Neural progenitor cell (in vitro differentiated cells): Measurements from ENCODE around the gene FYB2. TPM values are rescaled to one million over a fixed set of nuclear protein-coding genes. Genes with fewer than 3 reads are reported as not detected.

ENCODE experiments used
- DNase-seq: peaks from one replicate; pipeline ENCODE4 v3.0.0-alpha.2; 2016; ENCODE audit warnings: low spot score
- H2AFZ ChIP-seq: fragments of 200-600 bp; sonication (generic); replicated peaks from 2 replicates; pipeline ENCODE4 v1.6.1; 2016; ENCODE audit warnings: antibody characterized with exemption
- H3F3A ChIP-seq: fragments of 200-600 bp; sonication (generic); 2 replicates; pipeline ENCODE4 v1.6.1; 2016; ENCODE audit warnings: antibody characterized with exemption, low read depth
- H3K27ac ChIP-seq: fragments of 200-600 bp; sonication (generic); 2 replicates; pipeline ENCODE4 v1.5.1; 2016; ENCODE audit warnings: mild to moderate bottlenecking
- H3K27me3 ChIP-seq: fragments of 200-600 bp; sonication (generic); 2 replicates; pipeline ENCODE4 v1.6.1; 2016; ENCODE audit warnings: mild to moderate bottlenecking, moderate library complexity
- H3K36me3 ChIP-seq: fragments of 200-600 bp; sonication (generic); 2 replicates; pipeline ENCODE4 v1.5.1; 2016
- H3K4me1 ChIP-seq: fragments of 200-600 bp; sonication (generic); 2 replicates; pipeline ENCODE4 v1.6.1; 2016; ENCODE audit warnings: mixed run types
- H3K4me2 ChIP-seq: fragments of 200-600 bp; sonication (generic); 2 replicates; pipeline ENCODE4 v1.6.1; 2016
- H3K4me3 ChIP-seq: fragments of 200-600 bp; sonication (generic); 2 replicates; pipeline ENCODE4 v1.5.1; 2016
- H3K79me2 ChIP-seq: fragments of 200-600 bp; sonication (generic); 2 replicates; pipeline ENCODE4 v1.6.1; 2016; ENCODE audit warnings: low read depth
- H3K9ac ChIP-seq: fragments of 200-600 bp; sonication (generic); 2 replicates; pipeline ENCODE4 v1.6.1; 2016
- H3K9me3 ChIP-seq: fragments of 200-600 bp; sonication (generic); 2 replicates; pipeline ENCODE4 v1.5.1; 2016; ENCODE audit warnings: low read depth
- H4K20me1 ChIP-seq: fragments of 200-600 bp; sonication (generic); 2 replicates; pipeline ENCODE4 v1.6.1; 2016; ENCODE audit warnings: low read depth
- H3K27ac Mint-ChIP-seq: 3 replicates; pipeline ENCODE4 v1.8.0; 2021; ENCODE audit warnings: mixed read lengths
- H3K27me3 Mint-ChIP-seq: 2 replicates; pipeline ENCODE4 v1.8.0; 2022; ENCODE audit warnings: low read depth, mild to moderate bottlenecking, inconsistent platforms, moderate library complexity, mixed read lengths; ENCODE audit not compliant: insufficient read depth
- H3K36me3 Mint-ChIP-seq: 3 replicates; pipeline ENCODE4 v1.8.0; 2021; ENCODE audit warnings: mixed read lengths
- H3K4me1 Mint-ChIP-seq: 3 replicates; pipeline ENCODE4 v1.8.0; 2021; ENCODE audit warnings: mixed read lengths
- H3K4me3 Mint-ChIP-seq: 3 replicates; pipeline ENCODE4 v1.8.0; 2021; ENCODE audit warnings: mild to moderate bottlenecking, moderate library complexity, mixed read lengths
- H3K9me3 Mint-ChIP-seq: 3 replicates; pipeline ENCODE4 v1.8.0; 2020; ENCODE audit warnings: mixed read lengths
- EZH2 ChIP-seq: fragments of 200-600 bp; sonication (generic); IDR thresholded peaks from 2 replicates; pipeline ENCODE4 v1.6.1; 2017; ENCODE audit warnings: antibody characterized with exemption, mild to moderate bottlenecking, moderate library complexity
- EZH2phosphoT487 ChIP-seq: fragments of 200-600 bp; sonication (generic); IDR thresholded peaks from 2 replicates; pipeline ENCODE4 v1.6.1; 2017; ENCODE audit warnings: antibody characterized with exemption
- total RNA-seq: library from RNA; depleted of rRNA; stranded (reverse); fragments of >200 nt; gene quantifications from 2 replicates; pipeline ENCODE4 v1.2.3, GENCODE V29; 2015; ENCODE audit warnings: low replicate concordance
- TF ChIP-seq, protein P1 (sequence below): fragments of 200-600 bp; sonication (generic); IDR thresholded peaks from 2 replicates; pipeline ENCODE4 v1.5.1; 2017; ENCODE audit warnings: antibody characterized with exemption, mild to moderate bottlenecking

FYB2 gene
- total RNA-seq, 1 donor from 2014 or later = 8.9 TPM

- no peaks in the 10 kb centered on the region for H3K79me2 ChIP-seq
- H2AFZ ChIP-seq = no peak overlapping the region
- H3K4me1 Mint-ChIP-seq = peaks cover 12% of the 10 kb centered on the region
- no peak overlapping the region for H3K9ac ChIP-seq
- H3K27me3 ChIP-seq = no peaks in the 10 kb centered on the region
- H3K4me3 ChIP-seq = no peak overlapping the region
- no peaks in the 10 kb centered on the region for H3K36me3 Mint-ChIP-seq
- no peaks in the 10 kb centered on the region for H3F3A ChIP-seq
- peaks cover under 1% of the 10 kb centered on the region for H3K27me3 Mint-ChIP-seq
- no peaks in the 10 kb centered on the region for H3K9me3 ChIP-seq
- TF ChIP-seq EZH2phosphoT487 (no peak), EZH2 (no peak)
- TF ChIP-seq, protein P1, sequence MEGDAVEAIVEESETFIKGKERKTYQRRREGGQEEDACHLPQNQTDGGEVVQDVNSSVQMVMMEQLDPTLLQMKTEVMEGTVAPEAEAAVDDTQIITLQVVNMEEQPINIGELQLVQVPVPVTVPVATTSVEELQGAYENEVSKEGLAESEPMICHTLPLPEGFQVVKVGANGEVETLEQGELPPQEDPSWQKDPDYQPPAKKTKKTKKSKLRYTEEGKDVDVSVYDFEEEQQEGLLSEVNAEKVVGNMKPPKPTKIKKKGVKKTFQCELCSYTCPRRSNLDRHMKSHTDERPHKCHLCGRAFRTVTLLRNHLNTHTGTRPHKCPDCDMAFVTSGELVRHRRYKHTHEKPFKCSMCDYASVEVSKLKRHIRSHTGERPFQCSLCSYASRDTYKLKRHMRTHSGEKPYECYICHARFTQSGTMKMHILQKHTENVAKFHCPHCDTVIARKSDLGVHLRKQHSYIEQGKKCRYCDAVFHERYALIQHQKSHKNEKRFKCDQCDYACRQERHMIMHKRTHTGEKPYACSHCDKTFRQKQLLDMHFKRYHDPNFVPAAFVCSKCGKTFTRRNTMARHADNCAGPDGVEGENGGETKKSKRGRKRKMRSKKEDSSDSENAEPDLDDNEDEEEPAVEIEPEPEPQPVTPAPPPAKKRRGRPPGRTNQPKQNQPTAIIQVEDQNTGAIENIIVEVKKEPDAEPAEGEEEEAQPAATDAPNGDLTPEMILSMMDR = no peak
- no peak for DNase-seq
- no peaks in the 10 kb centered on the region for H3K9me3 Mint-ChIP-seq
- no peak overlapping the region for H3K27ac Mint-ChIP-seq
- no peak overlapping the region for H3K4me2 ChIP-seq
- no peaks in the 10 kb centered on the region for H4K20me1 ChIP-seq
- no peak overlapping the region for H3K4me3 Mint-ChIP-seq
- H3K36me3 ChIP-seq = no peaks in the 10 kb centered on the region
- no peak overlapping the region for H3K27ac ChIP-seq
- H3K4me1 ChIP-seq = no peaks in the 10 kb centered on the region
These were observed 31.1 kb downstream of the FYB2 start for GRCh38 chr1:56788102-56788501.

DNA sequence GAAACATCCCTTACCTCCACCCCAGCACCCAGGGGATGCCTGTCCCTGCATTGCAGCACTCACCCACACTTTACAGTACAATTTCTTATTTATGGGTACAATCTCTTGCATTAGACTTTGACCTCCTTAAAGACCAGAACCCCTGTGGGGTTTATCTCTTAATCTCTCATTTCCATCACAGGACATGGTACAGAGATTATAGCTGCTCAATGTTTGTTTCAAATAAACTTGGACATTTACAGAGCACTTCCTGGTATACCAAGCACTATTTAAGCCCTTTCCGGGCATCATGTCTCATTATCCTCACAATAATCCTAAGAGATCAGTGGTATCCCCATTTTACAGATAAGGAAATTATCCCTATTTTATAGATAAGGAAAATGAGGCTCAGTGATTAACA is 31.9 kb downstream of the FYB2 start:
- H3K4me3 Mint-ChIP-seq = no peak overlapping the region
- Histone ChIP-seq H3K79me2 (no peaks in the 10 kb centered on the region), H3K4me3 (no peak overlapping the region), H2AFZ (no peak overlapping the region), H3K27me3 (no peaks in the 10 kb centered on the region), H3K27ac (no peak overlapping the region), H3K9ac (no peak overlapping the region), H3K4me1 (peaks cover 6% of the 10 kb centered on the region), H3K4me2 (no peak overlapping the region), H3F3A (no peaks in the 10 kb centered on the region), H4K20me1 (no peaks in the 10 kb centered on the region), H3K9me3 (no peaks in the 10 kb centered on the region), H3K36me3 (no peaks in the 10 kb centered on the region)
- no peaks in the 10 kb centered on the region for H3K36me3 Mint-ChIP-seq
- peaks cover 13% of the 10 kb centered on the region for H3K4me1 Mint-ChIP-seq
- H3K27me3 Mint-ChIP-seq = no peaks in the 10 kb centered on the region
- DNase-seq = no peak
- no peaks in the 10 kb centered on the region for H3K9me3 Mint-ChIP-seq
- no peak overlapping the region for H3K27ac Mint-ChIP-seq
- TF ChIP-seq EZH2phosphoT487 (no peak), EZH2 (no peak)
- TF ChIP-seq, protein P1 = no peak

- H3K9ac ChIP-seq = no peak overlapping the region
- Mint-ChIP-seq H3K27ac (no peak overlapping the region), H3K36me3 (no peaks in the 10 kb centered on the region), H3K4me1 (peaks cover 20% of the 10 kb centered on the region), H3K4me3 (no peak overlapping the region), H3K27me3 (no peaks in the 10 kb centered on the region), H3K9me3 (no peaks in the 10 kb centered on the region)
- no peaks in the 10 kb centered on the region for H3K36me3 ChIP-seq
- DNase-seq = no peak
- no peak overlapping the region for H3K4me2 ChIP-seq
- H2AFZ ChIP-seq = peak overlapping the region; percentile 67
- H3K27ac ChIP-seq = no peak overlapping the region
- peaks cover 33% of the 10 kb centered on the region for H3K4me1 ChIP-seq
- H3F3A ChIP-seq = peaks cover 19% of the 10 kb centered on the region
- no peaks in the 10 kb centered on the region for H4K20me1 ChIP-seq
- H3K27me3 ChIP-seq = no peaks in the 10 kb centered on the region
- no peak overlapping the region for H3K4me3 ChIP-seq
- no peaks in the 10 kb centered on the region for H3K79me2 ChIP-seq
- TF ChIP-seq EZH2phosphoT487 = no peak
- H3K9me3 ChIP-seq = no peaks in the 10 kb centered on the region
These were observed 36.4 kb downstream of the FYB2 start for GRCh38 chr1:56782773-56783172.

GRCh38 chr1:56780826-56781225 is 38.4 kb downstream of the FYB2 start:
- no peak for TF ChIP-seq EZH2
- TF ChIP-seq, protein P1 = peak; percentile 36
- Histone ChIP-seq H2AFZ (no peak overlapping the region), H3F3A (peaks cover 19% of the 10 kb centered on the region), H3K36me3 (no peaks in the 10 kb centered on the region), H3K27me3 (no peaks in the 10 kb centered on the region), H3K9me3 (no peaks in the 10 kb centered on the region), H4K20me1 (no peaks in the 10 kb centered on the region), H3K9ac (no peak overlapping the region), H3K27ac (peak overlapping the region; percentile 55), H3K4me1 (peaks cover 33% of the 10 kb centered on the region), H3K79me2 (no peaks in the 10 kb centered on the region), H3K4me3 (no peak overlapping the region), H3K4me2 (peak overlapping the region; percentile 48)
- Mint-ChIP-seq H3K4me3 (no peak overlapping the region), H3K27me3 (no peaks in the 10 kb centered on the region), H3K27ac (no peak overlapping the region), H3K4me1 (peaks cover 20% of the 10 kb centered on the region), H3K9me3 (no peaks in the 10 kb centered on the region), H3K36me3 (no peaks in the 10 kb centered on the region)
- DNase-seq = peak; percentile 47
